Osteocyte (in vitro differentiated cells): ENCODE data around the gene TGFB2. TPM values are rescaled to one million over a fixed set of nuclear protein-coding genes. Genes with fewer than 3 reads are reported as not detected.

Source experiments
- DNase-seq: peaks from one replicate; pipeline ENCODE4 v3.0.0; 2021; ENCODE audit warnings: mixed read lengths; ENCODE audit not compliant: unreplicated experiment; ENCODE audit errors: extremely low spot score
- H3K27ac Mint-ChIP-seq: one replicate; pipeline ENCODE4 v1.8.0; 2021; ENCODE audit warnings: mild to moderate bottlenecking, mixed read lengths; ENCODE audit not compliant: unreplicated experiment
- H3K27me3 Mint-ChIP-seq: one replicate; pipeline ENCODE4 v1.8.0; 2021; ENCODE audit warnings: mixed read lengths; ENCODE audit not compliant: unreplicated experiment
- H3K36me3 Mint-ChIP-seq: one replicate; pipeline ENCODE4 v1.8.0; 2021; ENCODE audit warnings: mixed read lengths; ENCODE audit not compliant: unreplicated experiment
- H3K4me1 Mint-ChIP-seq: one replicate; pipeline ENCODE4 v1.8.0; 2021; ENCODE audit warnings: mixed read lengths; ENCODE audit not compliant: unreplicated experiment
- H3K4me3 Mint-ChIP-seq: one replicate; pipeline ENCODE4 v1.8.0; 2021; ENCODE audit warnings: mild to moderate bottlenecking, moderate library complexity, mixed read lengths; ENCODE audit not compliant: unreplicated experiment
- H3K9me3 Mint-ChIP-seq: one replicate; pipeline ENCODE4 v1.8.0; 2021; ENCODE audit warnings: mixed read lengths; ENCODE audit not compliant: unreplicated experiment
- CTCF ChIP-seq: fragments of 200-600 bp; sonication (generic); IDR thresholded peaks from 2 replicates; pipeline ENCODE4 v1.5.0; 2021; ENCODE audit warnings: antibody characterized with exemption, mild to moderate bottlenecking, moderate library complexity
- total RNA-seq: library from RNA; stranded (reverse); gene quantifications from 2 replicates; pipeline ENCODE4 v1.2.1, GENCODE V29; 2021

Gene TGFB2
- total RNA-seq, 1 donor from 2014 or later = 184 TPM

GRCh38 chr1:218426343-218426657, 81.2 kb downstream of the TGFB2 start:
- Mint-ChIP-seq H3K27me3 (no peaks in the 10 kb centered on the region), H3K9me3 (no peaks in the 10 kb centered on the region), H3K27ac (peak overlapping the region; percentile 20), H3K4me1 (peaks cover 36% of the 10 kb centered on the region), H3K4me3 (no peak overlapping the region), H3K36me3 (peaks cover 25% of the 10 kb centered on the region)
- no peak for TF ChIP-seq CTCF
- DNase-seq = no peak

GRCh38 chr1:218429301-218429700, 84.2 kb downstream of the TGFB2 start:
- H3K4me3 Mint-ChIP-seq = no peak overlapping the region
- H3K9me3 Mint-ChIP-seq = no peaks in the 10 kb centered on the region
- peaks cover 23% of the 10 kb centered on the region for H3K36me3 Mint-ChIP-seq
- H3K4me1 Mint-ChIP-seq = peaks cover 44% of the 10 kb centered on the region
- DNase-seq = no peak
- peak overlapping the region; percentile 27 for H3K27ac Mint-ChIP-seq
- TF ChIP-seq CTCF = no peak
- no peaks in the 10 kb centered on the region for H3K27me3 Mint-ChIP-seq

GRCh38 chr1:218430346-218430745, 85.2 kb downstream of the TGFB2 start:
- Mint-ChIP-seq H3K36me3 (peaks cover 33% of the 10 kb centered on the region), H3K4me3 (no peak overlapping the region), H3K27me3 (no peaks in the 10 kb centered on the region), H3K4me1 (peaks cover 44% of the 10 kb centered on the region), H3K9me3 (no peaks in the 10 kb centered on the region), H3K27ac (peak overlapping the region; percentile 0)
- no peak for TF ChIP-seq CTCF
- no peak for DNase-seq

GRCh38 chr1:218430822-218431221, 85.7 kb downstream of the TGFB2 start:
- H3K4me3 Mint-ChIP-seq = no peak overlapping the region
- peaks cover 40% of the 10 kb centered on the region for H3K4me1 Mint-ChIP-seq
- H3K36me3 Mint-ChIP-seq = peaks cover 32% of the 10 kb centered on the region
- no peaks in the 10 kb centered on the region for H3K9me3 Mint-ChIP-seq
- no peak for TF ChIP-seq CTCF
- DNase-seq = no peak
- H3K27ac Mint-ChIP-seq = peak overlapping the region; percentile 18
- no peaks in the 10 kb centered on the region for H3K27me3 Mint-ChIP-seq

GRCh38 chr1:218431476-218431875, 86.3 kb downstream of the TGFB2 start:
- Mint-ChIP-seq H3K27me3 (no peaks in the 10 kb centered on the region), H3K4me3 (no peak overlapping the region), H3K36me3 (peaks cover 38% of the 10 kb centered on the region), H3K4me1 (peaks cover 33% of the 10 kb centered on the region), H3K9me3 (no peaks in the 10 kb centered on the region), H3K27ac (no peak overlapping the region)
- no peak for DNase-seq
- TF ChIP-seq CTCF = no peak
